Caki2 (cell line): Measurements from ENCODE around the gene ENDOV. TPM values are rescaled to one million over a fixed set of nuclear protein-coding genes. Genes with fewer than 3 reads are reported as not detected.

Source experiments
- DNase-seq: peaks from one replicate; pipeline ENCODE4 v3.0.0-alpha.2; 2015; ENCODE audit warnings: low read depth
- in situ Hi-C: cut with HindIII; loops from 2 replicates; pipeline ENCODE4 v1.10.0; 2016; ENCODE audit warnings: low sequenced_read_pairs, low pct_unique_long_range_greater_than_20kb, mixed read lengths
- total RNA-seq: library from RNA; depleted of rRNA; stranded (reverse); fragments of >200 nt; shearing (Covaris generic); gene quantifications from 2 replicates; pipeline ENCODE4 v1.2.3, GENCODE V29; 2014; ENCODE audit warnings: low replicate concordance

ENDOV gene
- total RNA-seq, 1 experiment from 2014 or later = 47.6 TPM

DNA sequence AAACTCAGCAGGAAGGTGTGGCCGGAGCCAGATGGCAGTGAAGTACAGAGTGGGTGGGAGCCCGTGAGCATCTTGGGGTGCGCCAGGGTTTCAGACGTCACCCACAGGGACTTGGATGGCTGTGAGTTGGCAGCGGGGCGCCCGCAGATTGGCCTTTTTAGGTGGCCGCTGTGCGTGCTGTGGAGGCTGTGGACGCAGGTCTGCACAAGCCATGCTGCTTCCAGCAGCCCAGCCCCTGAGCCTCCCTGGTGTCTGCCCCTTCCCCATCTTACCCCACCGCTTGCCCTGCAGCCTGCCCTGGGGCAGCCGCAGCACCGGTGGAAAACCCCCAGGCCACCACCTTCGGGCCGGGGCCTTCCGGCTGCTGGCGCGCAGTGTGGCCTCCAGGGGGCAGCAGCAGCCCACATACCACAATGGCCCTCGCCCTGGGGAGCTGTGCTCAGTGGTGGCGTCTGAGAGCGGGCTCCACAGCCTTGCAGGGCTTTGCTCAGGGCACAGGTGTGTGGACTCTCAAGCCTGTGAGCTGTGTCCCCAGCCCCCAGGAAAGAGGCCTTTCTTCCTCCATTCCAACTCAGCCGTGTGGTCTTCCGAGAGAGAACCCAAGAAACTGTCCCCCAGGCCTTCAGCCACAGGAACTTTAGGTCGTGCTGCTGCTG is 11.8 kb downstream of the ENDOV start:
- in situ Hi-C loops = no loop called here

DNA sequence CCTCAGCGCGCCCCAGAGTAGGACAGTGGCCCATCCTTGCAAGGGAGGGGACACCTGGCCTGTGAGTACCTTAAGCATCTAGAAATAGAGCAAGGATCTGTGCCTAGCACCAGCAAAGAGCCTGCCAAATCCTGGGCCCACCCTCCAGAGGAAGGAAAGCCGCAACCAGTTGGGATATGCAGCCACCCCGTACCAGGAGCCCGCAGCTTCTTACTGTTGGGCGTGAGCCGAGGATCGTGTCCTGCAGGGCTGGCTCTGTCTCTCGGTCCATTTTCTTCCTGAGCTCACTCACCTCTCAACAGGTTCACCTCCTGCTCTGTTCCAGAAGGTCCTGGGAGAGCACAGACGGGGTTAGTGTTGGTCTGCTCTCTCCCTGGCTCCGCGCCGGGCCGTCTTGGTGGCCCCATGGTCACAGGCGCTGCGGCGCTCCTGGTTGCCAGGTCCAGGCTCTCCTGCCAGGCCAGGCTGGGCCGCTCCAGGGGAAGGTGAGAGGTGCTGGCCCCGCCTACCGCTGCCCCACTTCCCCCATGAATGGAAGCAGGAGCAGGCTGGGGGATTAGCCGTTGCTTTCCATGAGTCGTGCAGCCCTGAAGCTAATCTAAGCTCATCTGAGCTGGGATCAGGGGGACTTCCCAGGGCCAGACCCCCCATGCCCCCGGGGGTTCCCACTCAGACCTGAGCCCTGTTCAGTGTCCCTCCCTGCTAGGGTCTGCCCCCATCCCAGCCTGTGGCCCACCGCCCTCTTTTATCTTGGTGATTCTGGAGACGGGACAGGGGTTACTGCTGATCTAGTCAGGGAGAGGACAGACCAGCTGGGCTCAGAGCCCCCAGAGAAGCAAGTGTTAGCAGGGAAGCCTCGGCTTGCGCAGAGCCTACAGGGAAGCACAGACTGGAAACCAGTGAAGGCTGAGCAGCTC is 12.7 kb downstream of the ENDOV start:
- DNase-seq = no peak
- in situ Hi-C loops = no loop called here

More for the DNA sequence above, 11.8 kb downstream of the ENDOV start:
- DNase-seq = peak; percentile 58

DNA sequence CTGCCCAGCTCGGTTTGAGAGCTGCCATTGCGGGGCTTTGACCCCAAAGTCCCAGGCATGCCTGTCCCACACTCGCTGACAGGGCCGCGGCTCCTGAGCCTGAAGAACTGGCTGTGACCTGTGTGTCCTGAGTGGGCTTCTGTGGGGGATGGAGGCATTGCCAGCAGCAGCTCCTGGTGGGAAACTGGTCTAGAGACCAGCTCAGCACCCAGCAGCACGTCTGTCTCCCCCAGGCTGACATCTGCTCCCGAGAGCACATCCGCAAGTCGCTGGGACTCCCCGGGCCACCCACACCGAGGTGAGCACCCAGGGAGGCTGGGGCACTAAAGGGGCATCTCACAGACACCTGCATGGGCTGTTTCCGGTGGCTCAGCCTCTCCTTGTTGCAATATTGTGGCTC is 13.4 kb downstream of the ENDOV start:
- in situ Hi-C loops = no loop called here
- DNase-seq = no peak

DNA sequence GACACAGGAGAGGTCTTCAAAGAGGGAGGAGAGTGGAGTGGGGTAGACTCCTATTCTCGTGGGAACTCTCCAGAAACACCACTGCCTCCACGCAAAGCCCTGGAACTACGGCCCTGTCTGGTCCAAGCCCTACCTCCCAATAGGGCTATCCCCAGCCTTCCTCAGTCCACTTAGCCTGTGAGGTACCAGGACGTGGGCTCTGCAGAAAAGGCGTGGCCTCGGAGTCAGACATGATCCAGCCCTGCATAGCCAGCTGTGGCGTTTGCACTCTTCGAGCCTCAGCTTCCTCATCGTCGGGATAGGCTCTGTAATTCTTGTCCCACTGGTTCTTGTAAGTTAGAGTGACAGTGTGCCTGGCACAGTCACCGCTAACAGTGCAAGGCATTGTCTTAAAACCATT is 13.8 kb downstream of the ENDOV start:
- in situ Hi-C loops = no loop called here
- no peak for DNase-seq

DNA sequence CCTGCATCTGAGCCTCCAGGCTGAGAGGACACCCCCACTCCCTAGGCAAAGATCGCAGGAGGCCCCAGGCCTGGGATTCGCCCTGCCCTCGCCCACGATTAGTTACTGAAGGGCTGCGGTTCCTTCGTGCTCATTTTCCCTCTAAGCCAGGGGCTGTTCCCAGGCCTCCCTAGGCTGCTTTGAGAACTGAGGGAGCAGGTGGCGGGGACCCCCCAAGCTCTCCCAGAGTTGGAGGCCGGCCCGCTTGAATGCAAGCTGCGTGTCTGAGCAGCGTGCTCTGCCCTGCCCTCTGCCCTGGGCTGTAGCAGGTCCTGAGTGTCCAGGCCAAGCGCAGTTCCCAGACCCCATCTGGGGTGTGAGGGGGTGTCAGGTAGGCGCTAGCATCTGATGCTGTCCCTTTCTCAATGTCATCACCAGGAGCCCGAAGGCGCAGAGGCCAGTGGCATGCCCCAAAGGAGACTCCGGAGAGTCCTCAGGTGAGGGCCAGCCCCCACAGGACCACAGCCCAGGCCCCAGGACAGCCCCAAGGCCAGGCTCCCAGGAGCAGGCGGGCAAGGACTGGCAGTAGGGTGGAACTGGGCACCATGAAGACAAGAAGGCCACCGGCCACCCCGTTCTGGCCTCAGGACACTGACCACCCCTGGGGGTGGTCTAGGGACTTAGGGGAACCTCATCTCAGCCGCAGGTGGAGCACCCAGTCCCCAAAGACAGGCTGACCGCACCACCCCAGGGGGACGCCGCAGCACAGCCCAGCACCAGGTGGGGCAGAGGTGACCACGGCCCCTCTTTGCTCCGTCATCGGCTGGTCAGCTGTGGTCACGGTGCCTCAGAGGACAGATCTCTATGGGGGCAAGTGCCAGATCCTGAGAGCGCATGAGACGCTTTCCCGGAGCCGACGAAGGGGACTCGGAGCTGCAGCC is 14.6 kb downstream of the ENDOV start:
- no peak for DNase-seq
- in situ Hi-C loops = no loop called here

DNA sequence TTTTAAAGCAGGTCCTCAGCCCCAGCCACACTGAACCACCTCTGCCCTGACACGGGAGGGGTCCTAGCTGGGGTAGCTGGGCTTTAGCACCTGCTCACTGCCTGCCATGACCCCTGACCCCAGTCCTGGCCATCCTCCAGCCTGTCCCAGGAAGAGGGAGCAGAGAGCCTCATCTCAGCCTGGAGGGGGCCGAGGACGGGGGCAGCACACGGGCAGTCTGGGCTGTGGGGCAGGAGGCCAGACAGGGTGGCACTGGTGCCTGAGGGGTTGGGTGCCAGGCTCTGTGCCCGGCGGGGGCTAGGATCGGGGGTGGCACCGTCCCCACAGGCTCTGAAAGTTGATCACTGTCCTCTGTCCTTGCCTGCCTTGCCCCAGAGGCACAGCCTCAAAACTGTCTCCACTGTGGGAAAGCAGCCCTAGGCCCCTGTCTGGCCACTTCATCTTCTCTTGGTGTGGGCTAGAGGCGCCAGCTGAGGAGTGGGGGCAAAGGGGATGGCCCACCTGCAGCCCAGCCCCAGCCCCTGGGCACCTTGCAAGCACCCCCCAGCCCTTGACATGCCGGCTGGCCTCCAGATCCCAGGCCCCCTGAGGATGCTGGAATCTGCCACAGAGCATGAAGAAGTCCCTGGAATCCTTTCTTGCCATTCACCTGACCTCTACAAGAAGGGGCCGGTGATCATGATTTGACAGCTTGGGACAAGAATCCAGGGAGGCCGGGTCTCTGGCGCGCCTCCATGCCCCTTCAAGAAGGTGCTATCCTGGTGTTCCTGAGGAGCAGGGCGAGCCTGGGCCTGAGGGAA is 15.7 kb downstream of the ENDOV start:
- in situ Hi-C loops = no loop called here
- no peak for DNase-seq

DNA sequence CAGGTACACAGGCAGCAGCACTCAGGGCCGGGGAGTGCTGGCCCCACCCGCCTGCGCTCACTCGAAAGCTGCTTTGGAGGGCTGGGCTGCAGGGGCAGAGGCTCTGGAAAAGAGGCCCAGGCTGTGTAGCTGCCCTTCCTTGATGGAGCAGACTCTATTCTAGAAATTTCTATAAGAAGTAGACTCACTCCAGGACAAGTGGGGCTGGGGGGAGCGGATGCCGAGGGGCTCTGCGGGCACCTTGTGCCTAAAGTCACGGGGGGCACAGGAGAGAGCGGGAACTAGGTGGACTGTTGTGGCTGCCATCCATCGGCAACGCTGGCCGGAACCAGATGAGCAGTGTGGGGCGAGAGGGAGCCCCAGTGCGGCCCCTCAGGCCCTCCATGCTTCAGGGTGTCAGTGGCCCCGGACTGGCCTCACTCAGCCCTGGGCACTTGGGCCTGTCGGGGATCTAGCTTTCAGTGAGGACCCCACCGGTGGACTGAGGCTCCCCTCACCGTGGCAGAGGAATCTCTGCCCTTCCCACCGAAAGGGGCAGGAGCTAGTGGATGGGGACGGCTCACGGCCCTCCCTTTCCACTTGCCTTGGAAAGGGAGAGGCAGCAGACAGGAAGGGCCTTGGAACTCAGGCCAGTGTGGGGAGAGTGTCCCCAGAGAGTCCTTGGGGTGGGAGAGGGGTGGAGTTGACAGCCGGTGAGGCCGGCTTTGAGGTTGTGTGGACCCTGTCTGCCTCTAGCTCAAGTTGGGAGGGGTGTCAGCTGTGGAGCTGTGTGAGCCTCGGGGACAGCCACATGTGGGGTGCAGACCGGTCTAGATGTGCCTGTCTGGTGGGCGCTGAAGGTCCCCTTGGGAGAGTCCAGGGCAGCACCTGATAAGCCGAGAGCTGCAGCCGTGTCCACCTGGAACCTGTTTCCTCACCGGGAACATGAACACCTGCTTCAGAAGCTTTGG is 16.6 kb downstream of the ENDOV start:
- in situ Hi-C loops = no loop called here
- no peak for DNase-seq

DNA sequence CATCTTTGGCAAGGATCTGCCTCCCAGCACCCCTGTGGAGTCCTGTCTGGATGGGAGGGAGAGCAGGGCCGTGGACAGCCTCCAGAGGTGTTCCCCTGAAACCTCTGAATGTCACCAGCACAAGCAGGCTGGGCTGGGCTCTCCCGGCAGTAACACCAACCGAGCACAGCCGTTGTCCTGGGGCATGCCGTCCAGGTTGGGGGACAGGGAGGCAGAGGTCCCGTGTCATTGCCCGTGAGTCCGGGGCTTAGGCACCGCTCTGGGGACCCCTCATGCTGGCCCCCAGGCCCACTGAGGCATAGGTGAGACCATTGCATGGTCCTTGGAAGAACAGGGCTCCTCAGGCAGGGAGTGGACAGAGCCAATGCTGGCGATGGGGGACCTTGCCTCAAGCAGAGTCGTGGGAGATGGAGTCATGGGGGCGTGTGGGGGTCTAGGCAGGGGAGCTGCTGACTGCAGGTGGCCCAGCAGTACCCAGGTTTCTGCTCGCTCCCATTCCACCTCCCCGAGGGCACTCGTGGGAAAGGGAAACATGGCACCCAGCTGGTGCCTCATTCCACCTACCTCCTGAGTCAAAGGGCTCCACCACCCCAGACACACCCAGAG is 17.5 kb downstream of the ENDOV start:
- in situ Hi-C loops = no loop called here

DNA sequence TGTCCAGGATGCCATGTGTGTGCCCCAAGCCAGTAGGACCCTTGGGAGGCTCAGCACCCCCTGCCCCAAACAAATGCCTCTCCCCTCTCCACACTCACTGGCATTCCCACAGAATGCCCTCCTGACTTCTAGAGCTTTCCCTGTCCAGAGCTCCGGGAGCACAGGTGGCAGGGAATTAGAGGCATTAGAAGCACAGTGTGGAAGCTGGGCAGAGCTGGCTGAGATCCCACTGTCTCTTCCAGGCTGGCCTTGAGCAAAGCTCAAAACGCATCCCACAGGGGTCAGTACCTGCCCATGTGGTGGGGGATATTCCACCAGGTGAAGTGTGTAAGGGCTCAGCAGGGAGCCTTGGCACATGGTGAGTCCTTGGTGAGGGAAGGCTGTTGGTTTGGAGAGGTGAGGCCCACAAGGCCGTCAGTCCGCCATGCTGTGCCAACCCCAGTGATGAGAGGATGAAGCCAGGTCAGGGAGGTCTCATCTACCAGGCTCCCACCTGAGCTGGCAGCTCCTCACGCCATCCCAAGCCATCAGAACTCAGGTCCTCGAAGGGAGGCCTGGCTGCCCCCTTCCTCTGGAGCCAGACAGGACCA is 18.1 kb downstream of the ENDOV start:
- in situ Hi-C loops = no loop called here
- no peak for DNase-seq

More for the DNA sequence above, 17.5 kb downstream of the ENDOV start:
- DNase-seq = no peak

DNA sequence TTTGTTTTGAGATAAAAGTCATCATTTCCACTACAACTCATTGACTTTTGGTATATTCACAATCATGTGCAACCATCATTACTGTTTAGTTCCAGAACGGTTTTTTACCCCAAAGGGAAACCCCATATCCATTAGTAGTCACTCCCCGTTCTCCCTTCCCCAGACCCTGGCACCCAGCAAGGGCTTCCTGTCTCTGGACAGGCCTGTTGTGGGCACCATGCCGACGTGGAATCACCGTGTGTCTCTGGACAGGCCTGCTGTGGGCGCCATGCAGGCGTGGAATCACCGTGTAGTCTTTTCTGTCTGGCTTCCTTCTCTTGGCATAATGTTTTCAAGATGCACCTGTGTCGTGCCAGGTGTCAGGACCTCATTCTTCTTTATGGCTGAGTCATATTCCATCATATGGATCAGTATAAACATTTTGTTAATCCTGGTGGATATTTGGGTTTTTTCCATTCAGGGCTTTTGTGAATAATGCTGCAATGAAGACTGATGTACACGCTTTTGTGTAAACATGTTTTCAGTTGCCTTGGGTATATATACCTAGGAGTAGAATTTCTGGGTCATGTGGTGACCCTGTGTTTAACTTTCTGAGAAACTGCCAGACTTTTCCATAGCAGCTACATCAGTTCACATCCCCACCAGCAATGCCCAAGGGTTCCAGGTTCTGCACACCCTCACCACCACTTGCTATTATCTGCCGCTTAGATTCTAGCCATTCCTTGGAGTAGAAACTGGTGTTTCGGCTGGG is 19.1 kb downstream of the ENDOV start:
- in situ Hi-C loops = no loop called here
- DNase-seq = no peak

DNA sequence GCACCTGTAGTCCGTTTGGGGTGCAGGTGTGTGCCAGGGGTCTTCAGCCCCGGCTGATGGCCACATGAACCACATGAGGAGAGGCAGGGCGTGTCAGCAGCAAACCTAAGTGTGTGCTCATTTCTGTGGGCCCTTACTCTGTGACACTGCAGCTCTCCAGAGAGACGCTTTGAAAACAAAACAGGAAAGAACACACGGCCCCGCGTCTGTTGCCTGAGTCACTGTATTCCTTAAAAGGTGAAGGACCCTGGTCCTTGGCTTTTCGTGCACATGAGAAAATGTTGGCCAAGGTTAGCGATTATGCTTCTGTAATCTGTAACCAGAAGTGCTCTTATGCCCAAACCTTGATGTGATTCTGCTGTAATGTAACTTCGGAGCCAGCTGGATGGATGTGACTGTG is 22.6 kb downstream of the ENDOV start:
- in situ Hi-C loops = no loop called here
- DNase-seq = no peak

DNA sequence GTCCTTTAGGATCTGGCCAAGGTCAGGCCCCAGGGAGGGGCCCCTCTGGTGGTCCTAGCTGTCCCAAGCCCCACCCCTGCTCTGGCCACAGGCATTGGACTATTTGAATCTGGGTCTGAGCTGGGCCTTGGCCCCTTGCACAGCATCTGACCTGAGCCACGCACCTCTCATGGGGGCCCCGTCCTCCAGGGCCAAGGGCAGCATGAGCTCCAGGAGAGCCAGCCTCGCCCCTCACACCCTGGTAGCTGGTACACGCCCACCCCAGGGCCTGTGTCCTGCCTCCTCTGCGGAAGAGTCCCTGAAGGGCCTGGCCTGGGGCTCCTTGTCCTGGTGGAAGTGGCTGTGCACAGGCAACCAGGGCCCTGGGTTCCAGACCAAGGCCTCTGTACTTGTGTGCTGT is 23.8 kb downstream of the ENDOV start:
- in situ Hi-C loops = no loop called here
- DNase-seq = no peak

DNA sequence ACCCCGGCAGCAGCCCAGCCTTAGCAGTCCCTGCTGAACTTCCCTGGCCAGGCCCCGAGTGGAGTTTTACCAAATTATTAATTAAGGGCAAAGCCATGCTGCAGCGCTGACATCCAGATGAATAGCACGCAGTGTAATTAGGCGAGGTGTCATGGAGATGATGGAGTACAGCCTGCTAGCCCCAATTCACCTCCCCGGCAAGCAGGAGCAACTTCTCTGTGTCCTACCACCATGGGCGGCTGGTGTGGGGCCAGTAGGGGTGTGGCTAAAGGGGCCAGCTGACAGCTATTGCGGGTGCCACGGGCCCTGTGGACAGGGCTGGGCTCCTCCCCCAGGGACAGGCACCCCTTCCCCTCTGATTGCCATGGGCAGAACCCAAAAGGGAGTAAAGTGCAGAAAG is 24.5 kb downstream of the ENDOV start:
- in situ Hi-C loops = no loop called here
- no peak for DNase-seq

DNA sequence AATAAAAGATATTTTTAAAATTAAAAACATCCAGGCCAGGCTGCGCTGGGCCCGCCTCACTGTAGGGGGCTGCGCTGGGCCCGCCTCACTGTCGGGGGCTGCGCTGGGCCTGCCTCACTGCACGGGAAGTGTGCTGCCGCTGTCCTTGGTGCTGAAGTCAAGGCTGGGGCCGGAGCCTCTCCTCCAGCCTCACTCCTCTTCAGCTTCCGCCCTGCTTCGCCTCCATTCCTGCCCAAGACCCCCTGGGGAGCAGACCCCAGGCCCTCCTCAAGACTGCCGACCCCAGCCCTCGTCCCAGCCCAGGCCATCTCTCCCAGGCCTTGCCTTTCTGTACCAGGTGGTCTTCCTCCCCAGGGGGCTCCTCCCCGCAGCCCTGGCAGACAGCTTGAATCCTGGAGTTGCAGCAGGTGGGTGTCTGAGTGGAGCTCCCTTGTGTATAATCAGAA is 26.2 kb downstream of the ENDOV start:
- in situ Hi-C loops = no loop called here
- no peak for DNase-seq

DNA sequence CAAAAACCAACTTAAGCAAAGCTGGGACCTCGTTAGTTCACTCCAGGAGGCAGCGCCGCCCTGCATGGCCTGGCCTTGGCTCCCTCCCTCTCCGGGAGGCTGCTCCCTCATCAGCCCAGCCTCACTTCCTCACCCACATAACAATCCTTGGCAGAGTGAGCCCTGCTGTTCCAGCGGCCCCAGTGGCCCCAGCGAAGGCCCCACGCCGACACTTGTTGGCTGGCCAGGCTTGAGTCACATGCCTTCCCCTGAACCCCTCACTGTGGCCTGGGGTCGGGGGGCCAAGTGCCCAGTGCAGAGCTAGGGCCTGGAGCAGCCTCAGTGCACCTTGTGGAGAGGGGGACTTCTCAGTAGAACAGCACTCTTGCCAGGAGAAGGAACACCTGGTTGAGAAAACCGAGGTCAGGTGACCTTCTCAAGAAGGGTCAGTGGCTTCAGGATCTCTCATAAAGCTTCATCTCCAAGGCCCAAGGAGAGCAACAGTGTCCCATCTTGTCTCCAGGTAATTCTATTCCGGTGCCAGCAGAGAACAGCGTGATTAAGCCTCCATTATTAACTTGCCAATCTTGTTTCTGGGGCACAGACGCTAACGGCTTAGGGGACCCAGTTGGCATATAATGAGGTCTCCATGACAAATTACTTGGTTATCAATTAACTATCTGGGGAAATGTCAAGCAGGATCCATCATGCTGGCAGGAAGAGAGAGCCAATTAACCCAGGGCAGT is 26.8 kb downstream of the ENDOV start:
- no peak for DNase-seq
- in situ Hi-C loops = no loop called here
